Measurements from ENCODE around the gene FANCL.
"Not testable (repeated sequence)": the region's sequence is repeated elsewhere in the genome, so short reads cannot be mapped to it uniquely, and the experiment has no call there.

The FANCL gene

GRCh38 chr2:58240670-58241545, at the start of gene FANCL:
Gene FANCL (minus strand): TSS chr2:58241325. CDS start chr2:58241313, 12 bp downstream.
- peak; percentile 76 for DNase-seq

GRCh38 chr2:58289029-58289428, 47.9 kb upstream of the FANCL start:
- no peak for DNase-seq

GRCh38 chr2:58283931-58284330, 42.8 kb upstream of the FANCL start:
- DNase-seq, result no peak

GRCh38 chr2:58275144-58275543, 34.0 kb upstream of the FANCL start:
- DNase-seq, result not testable (repeated sequence)

GRCh38 chr2:58271826-58272225, 30.7 kb upstream of the FANCL start:
- no peak for DNase-seq

GRCh38 chr2:58268685-58269084, 27.6 kb upstream of the FANCL start:
- peak; percentile 9 for DNase-seq

GRCh38 chr2:58266211-58266610, 25.1 kb upstream of the FANCL start:
- no peak for DNase-seq

GRCh38 chr2:58261209-58261608, 20.1 kb upstream of the FANCL start:
- DNase-seq, result no peak

- DNase-seq, result not testable (repeated sequence)
These were observed 17.3 kb upstream of the FANCL start for GRCh38 chr2:58258456-58258855.

GRCh38 chr2:58251331-58252201, 10.4 kb upstream of the FANCL start:
- not testable (repeated sequence) for DNase-seq

- no peak for DNase-seq
These were observed 380 bp upstream of the FANCL start for GRCh38 chr2:58241546-58241864.

- DNase-seq, result no peak
These were observed 1.7 kb downstream of the FANCL start for GRCh38 chr2:58239243-58239925.

- no peak for DNase-seq
These were observed 3.4 kb downstream of the FANCL start for GRCh38 chr2:58237741-58238140.

GRCh38 chr2:58235984-58236383, 5.1 kb downstream of the FANCL start:
- DNase-seq, result no peak

- no peak for DNase-seq
These were observed 6.0 kb downstream of the FANCL start for GRCh38 chr2:58235170-58235569.

- no peak for DNase-seq
These were observed 12.8 kb downstream of the FANCL start for GRCh38 chr2:58228299-58228698.

GRCh38 chr2:58227171-58227917, 13.8 kb downstream of the FANCL start:
- no peak for DNase-seq

GRCh38 chr2:58221909-58222308, 19.2 kb downstream of the FANCL start:
- no peak for DNase-seq

- no peak for DNase-seq
These were observed 25.7 kb downstream of the FANCL start for GRCh38 chr2:58215429-58215828.

GRCh38 chr2:58210951-58211568, 30.1 kb downstream of the FANCL start:
- not testable (repeated sequence) for DNase-seq

- no peak for DNase-seq
These were observed 33.9 kb downstream of the FANCL start for GRCh38 chr2:58207189-58207588.

- DNase-seq, result no peak
These were observed 34.3 kb downstream of the FANCL start for GRCh38 chr2:58206785-58207184.
